ENCODE results near the gene XRCC4. TPM values are rescaled to one million over a fixed set of nuclear protein-coding genes. Genes with fewer than 3 reads are reported as not detected.
"Not testable (repeated sequence)": the region's sequence is repeated elsewhere in the genome, so short reads cannot be mapped to it uniquely, and the experiment has no call there.

Gene XRCC4
- total RNA-seq, 2 experiments from 2014 or later: 9.5 to 11.6 TPM

- Mint-ChIP-seq H3K4me1 (peaks cover 1% of the 10 kb centered on the region), H3K36me3 (ENCODE audit: low read depth) (peaks cover 14% of the 10 kb centered on the region), H3K27ac (no peak overlapping the region), H3K4me3 (no peak overlapping the region), H3K27me3 (no peaks in the 10 kb centered on the region), H3K9me3 (no peaks in the 10 kb centered on the region)
- POLR2A ChIA-PET: interaction anchor here (0.6 kb wide), 1 partner anchor 28 kb away, joined by 5 read pairs; the partner anchor contains the start of genes TMEM167A and XRCC4
- CTCF ChIA-PET: interaction anchor here (1.4 kb wide), 1 partner anchor 14 kb away, joined by 3 read pairs; no protein-coding TSS in a partner anchor
- DNase-seq: no peak
These were observed 27.9 kb upstream of the XRCC4 start for GRCh38 chr5:83049370-83049885.

GRCh38 chr5:83050723-83051340 is 26.5 kb upstream of the XRCC4 start:
- Mint-ChIP-seq H3K27me3 (no peaks in the 10 kb centered on the region), H3K36me3 (ENCODE audit: low read depth) (peaks cover 26% of the 10 kb centered on the region), H3K9me3 (no peaks in the 10 kb centered on the region), H3K4me1 (peaks cover 4% of the 10 kb centered on the region), H3K27ac (no peak overlapping the region), H3K4me3 (no peak overlapping the region)
- DNase-seq: no peak
- POLR2A ChIA-PET: no interaction called here
- CTCF ChIA-PET: interaction anchor here (0.6 to 0.9 kb wide), 2 partner anchors 98 to 116 kb away, joined by 3 to 4 read pairs; no protein-coding TSS in a partner anchor

- Mint-ChIP-seq H3K27ac (peak overlapping the region; percentile 36), H3K4me1 (peaks cover 11% of the 10 kb centered on the region), H3K27me3 (no peaks in the 10 kb centered on the region), H3K9me3 (no peaks in the 10 kb centered on the region), H3K36me3 (ENCODE audit: low read depth) (peaks cover 38% of the 10 kb centered on the region), H3K4me3 (no peak overlapping the region)
- no peak for DNase-seq
- ChIA-PET POLR2A (no interaction called here), CTCF (no interaction called here)
These were observed 22.2 kb upstream of the XRCC4 start for GRCh38 chr5:83055166-83055565.

GRCh38 chr5:83058726-83059125 is 18.6 kb upstream of the XRCC4 start:
- Mint-ChIP-seq H3K9me3 (no peaks in the 10 kb centered on the region), H3K27ac (no peak overlapping the region), H3K27me3 (no peaks in the 10 kb centered on the region), H3K4me3 (no peak overlapping the region), H3K36me3 (ENCODE audit: low read depth) (peaks cover 54% of the 10 kb centered on the region), H3K4me1 (peaks cover 10% of the 10 kb centered on the region)
- CTCF ChIA-PET: interaction anchor here (0.6 kb wide), 1 partner anchor 389 kb away, joined by 3 read pairs; no protein-coding TSS in a partner anchor
- DNase-seq: no peak
- POLR2A ChIA-PET: no interaction called here

- DNase-seq: no peak
- Mint-ChIP-seq H3K4me3 (no peak overlapping the region), H3K36me3 (ENCODE audit: low read depth) (peaks cover 49% of the 10 kb centered on the region), H3K27ac (peak overlapping the region; percentile 25), H3K27me3 (no peaks in the 10 kb centered on the region), H3K9me3 (no peaks in the 10 kb centered on the region), H3K4me1 (peaks cover 11% of the 10 kb centered on the region)
- ChIA-PET CTCF (no interaction called here), POLR2A (no interaction called here)
These were observed 18.0 kb upstream of the XRCC4 start for GRCh38 chr5:83059341-83059740.

- Mint-ChIP-seq H3K9me3 (no peaks in the 10 kb centered on the region), H3K36me3 (ENCODE audit: low read depth) (peaks cover 29% of the 10 kb centered on the region), H3K27me3 (no peaks in the 10 kb centered on the region), H3K4me3 (no peak overlapping the region), H3K27ac (no peak overlapping the region), H3K4me1 (peaks cover 12% of the 10 kb centered on the region)
- DNase-seq: no peak
- POLR2A ChIA-PET: no interaction called here
- CTCF ChIA-PET: no interaction called here
These were observed 10.7 kb upstream of the XRCC4 start for GRCh38 chr5:83066548-83067110.

GRCh38 chr5:83067377-83067776 is 10.0 kb upstream of the XRCC4 start:
- CTCF ChIA-PET, DNase-seq, H3K27ac Mint-ChIP-seq, H3K27me3 Mint-ChIP-seq, H3K4me3 Mint-ChIP-seq, H3K9me3 Mint-ChIP-seq, POLR2A ChIA-PET: not testable (repeated sequence)
- Mint-ChIP-seq H3K4me1 (peaks cover 18% of the 10 kb centered on the region), H3K36me3 (ENCODE audit: low read depth) (peaks cover 30% of the 10 kb centered on the region)

GRCh38 chr5:83069096-83069799 is 8.1 kb upstream of the XRCC4 start:
- no peak overlapping the region for H3K27ac Mint-ChIP-seq
- ChIA-PET POLR2A (no interaction called here), CTCF (no interaction called here)
- H3K27me3 Mint-ChIP-seq: no peaks in the 10 kb centered on the region
- no peak for DNase-seq
- peaks cover 32% of the 10 kb centered on the region for H3K36me3 Mint-ChIP-seq (ENCODE audit: low read depth)
- no peak overlapping the region for H3K4me3 Mint-ChIP-seq
- peaks cover 35% of the 10 kb centered on the region for H3K4me1 Mint-ChIP-seq
- no peaks in the 10 kb centered on the region for H3K9me3 Mint-ChIP-seq

- H3K27me3 Mint-ChIP-seq: no peaks in the 10 kb centered on the region
- H3K36me3 Mint-ChIP-seq (ENCODE audit: low read depth): peaks cover 38% of the 10 kb centered on the region
- no peaks in the 10 kb centered on the region for H3K9me3 Mint-ChIP-seq
- H3K4me3 Mint-ChIP-seq: no peak overlapping the region
- H3K4me1 Mint-ChIP-seq: peaks cover 48% of the 10 kb centered on the region
- no peak overlapping the region for H3K27ac Mint-ChIP-seq
- ChIA-PET CTCF (interaction anchor here (0.9 to 1.2 kb wide), 2 partner anchors 14 to 23 kb away, joined by 3 to 4 read pairs; no protein-coding TSS in a partner anchor), POLR2A (no interaction called here)
- DNase-seq: no peak
These were observed 5.9 kb upstream of the XRCC4 start for GRCh38 chr5:83071286-83072051.

- no peak for DNase-seq
- H3K36me3 Mint-ChIP-seq (ENCODE audit: low read depth): peaks cover 35% of the 10 kb centered on the region
- H3K4me1 Mint-ChIP-seq: peaks cover 47% of the 10 kb centered on the region
- no peak overlapping the region for H3K4me3 Mint-ChIP-seq
- no peaks in the 10 kb centered on the region for H3K9me3 Mint-ChIP-seq
- H3K27ac Mint-ChIP-seq: no peak overlapping the region
- ChIA-PET POLR2A (no interaction called here), CTCF (no interaction called here)
- H3K27me3 Mint-ChIP-seq: no peaks in the 10 kb centered on the region
These were observed 4.4 kb upstream of the XRCC4 start for GRCh38 chr5:83072966-83073365.

GRCh38 chr5:83077662-83078261 is 415 bp downstream of the XRCC4 start:
- H3K36me3 Mint-ChIP-seq (ENCODE audit: low read depth): peaks cover 26% of the 10 kb centered on the region
- H3K27me3 Mint-ChIP-seq: no peaks in the 10 kb centered on the region
- peaks cover 44% of the 10 kb centered on the region for H3K4me1 Mint-ChIP-seq
- peak overlapping the region; percentile 98 for H3K4me3 Mint-ChIP-seq
- DNase-seq: peak; percentile 23
- ChIA-PET CTCF (no interaction called here), POLR2A (interaction anchor here (0.5 to 0.7 kb wide), 7 partner anchors 8 to 1792 kb away, joined by 3 to 6 read pairs (median 4); no protein-coding TSS in a partner anchor)
- no peaks in the 10 kb centered on the region for H3K9me3 Mint-ChIP-seq
- H3K27ac Mint-ChIP-seq: peak overlapping the region; percentile 99

GRCh38 chr5:83082750-83083149 is 5.4 kb downstream of the XRCC4 start:
- Mint-ChIP-seq H3K27ac (no peak overlapping the region), H3K27me3 (no peaks in the 10 kb centered on the region), H3K9me3 (no peaks in the 10 kb centered on the region), H3K4me1 (peaks cover 11% of the 10 kb centered on the region), H3K36me3 (ENCODE audit: low read depth) (peaks cover 4% of the 10 kb centered on the region), H3K4me3 (no peak overlapping the region)
- ChIA-PET CTCF (no interaction called here), POLR2A (no interaction called here)
- no peak for DNase-seq

Data from activated CD4-positive, alpha-beta T cell treated with anti-CD3 and anti-CD28 coated beads, Interleukin-2, amount 10 ng/mL, durations not matched to agents 7 days and 5 days (primary cell).